T-helper 1 cell treated with Interleukin-12 subunit alpha and Interleukin-12 subunit beta and Interleukin-4 antibody, amounts not matched to agents 30 ng/mL and 1 ng/mL, for 36 hours (primary cell): ENCODE measurements around the gene KRT34. TPM values are rescaled to one million over a fixed set of nuclear protein-coding genes. Genes with fewer than 3 reads are reported as not detected.
"Not testable (repeated sequence)": the region's sequence is repeated elsewhere in the genome, so short reads cannot be mapped to it uniquely, and the experiment has no call there.

Source experiments
- intact Hi-C: fragments of 100-400 bp; cut with micrococcal nuclease; formaldehyde crosslinking; loops from one replicate; pipeline ENCODE4 v1.15.1; 2024
- total RNA-seq: library from RNA; stranded (reverse); gene quantifications from 2 replicates; pipeline ENCODE4 v1.2.3, GENCODE V29; 2022

Gene KRT34
- total RNA-seq, 1 donor from 2014 or later = not detected

GRCh38 chr17:41404024-41404671, 22.0 kb upstream of the KRT34 start:
- intact Hi-C loops = loop anchor here (1.0 kb wide), 1 partner anchor 63 kb away; no protein-coding TSS in a partner anchor

DNA sequence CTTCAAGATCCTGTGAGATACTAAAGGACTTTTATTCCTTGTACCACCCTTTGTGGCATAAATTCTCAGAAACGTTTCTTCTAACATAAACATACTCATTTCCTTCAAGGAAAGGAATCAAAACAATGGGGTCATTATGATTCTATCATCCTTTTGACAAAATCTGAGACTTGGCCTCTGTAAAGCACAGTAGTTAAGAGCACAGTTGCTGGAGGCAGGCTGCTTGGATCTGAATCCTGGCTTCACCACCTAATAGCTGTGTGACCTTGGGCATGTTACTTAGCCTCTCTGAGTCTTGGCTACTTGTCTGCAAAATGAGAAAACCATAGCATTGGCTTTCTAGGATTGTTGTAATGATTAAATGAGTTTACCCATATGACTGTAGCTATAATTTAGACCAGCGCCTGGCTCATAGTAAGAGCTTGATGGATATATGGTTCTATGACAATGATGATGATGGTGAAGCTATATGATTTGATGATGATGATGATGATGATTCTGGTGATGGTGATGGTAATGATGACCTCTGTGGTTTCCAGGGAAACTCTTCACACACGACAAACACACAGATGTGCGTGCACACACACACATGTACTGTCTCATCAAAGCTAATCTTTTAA, 21.4 kb upstream of the KRT34 start:
- intact Hi-C loops = loop anchor here (1.0 kb wide), 1 partner anchor 62 kb away; no protein-coding TSS in a partner anchor

DNA sequence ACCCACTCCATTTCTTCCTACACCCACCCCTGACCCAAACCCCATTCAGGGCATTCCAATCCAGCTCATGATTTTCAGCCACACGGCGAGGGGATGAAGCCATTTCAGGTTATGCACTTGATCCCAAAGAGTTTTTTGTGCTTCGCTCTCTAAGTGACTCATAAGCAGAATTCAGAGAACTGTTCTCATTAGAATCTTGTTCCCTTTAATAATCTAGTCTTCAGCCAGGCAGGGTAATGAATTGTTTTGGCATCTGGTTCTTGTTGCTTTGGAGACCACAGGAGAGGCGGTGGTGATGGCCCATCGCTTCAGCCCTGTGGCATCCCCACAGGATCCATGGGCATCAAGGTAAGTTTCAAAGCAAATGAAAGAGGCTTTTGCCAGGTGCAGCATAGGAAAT, 20.1 kb upstream of the KRT34 start:
- intact Hi-C loops = no loop called here

DNA sequence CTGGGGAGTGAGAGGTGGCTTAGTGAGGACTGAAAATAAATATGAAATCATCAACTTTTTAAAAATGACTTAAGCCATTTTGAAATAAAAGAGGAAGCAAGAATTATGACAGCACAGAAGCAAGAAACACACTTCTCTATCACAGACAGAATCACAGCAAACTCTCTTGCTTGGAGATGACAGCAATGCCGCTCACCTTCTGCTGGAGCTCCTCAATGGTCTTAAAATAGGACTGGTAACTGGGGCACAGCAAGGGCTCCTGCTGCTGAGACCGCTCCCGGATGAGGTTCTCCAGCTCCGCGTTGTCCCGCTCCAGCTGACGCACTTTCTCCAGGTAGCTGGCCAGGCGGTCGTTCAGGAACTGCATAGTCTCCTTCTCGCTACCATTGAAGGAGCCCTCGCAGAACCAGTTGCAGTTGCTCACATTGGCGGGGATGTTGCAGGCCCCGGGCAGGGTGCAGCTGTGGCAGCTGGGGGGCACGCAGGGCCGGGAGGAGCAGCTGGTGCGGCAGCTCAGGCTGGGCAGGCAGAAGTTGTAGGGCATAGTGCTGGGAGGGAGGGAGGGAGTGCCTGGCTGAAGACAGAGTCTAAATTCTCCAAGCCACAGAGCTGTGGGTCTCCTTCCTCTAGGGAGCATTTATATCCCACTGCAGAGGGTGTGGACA, 15.0 kb upstream of the KRT34 start, which contains the start of gene KRT31:
Gene KRT31 (minus strand): TSS at position 613 of the 665 bp plus-strand sequence. CDS start 69 bp downstream, at position 544.
- intact Hi-C loops = no loop called here

- intact Hi-C loops = no loop called here
Measured at GRCh38 chr17:41396340-41396739, 14.2 kb upstream of the KRT34 start.

DNA sequence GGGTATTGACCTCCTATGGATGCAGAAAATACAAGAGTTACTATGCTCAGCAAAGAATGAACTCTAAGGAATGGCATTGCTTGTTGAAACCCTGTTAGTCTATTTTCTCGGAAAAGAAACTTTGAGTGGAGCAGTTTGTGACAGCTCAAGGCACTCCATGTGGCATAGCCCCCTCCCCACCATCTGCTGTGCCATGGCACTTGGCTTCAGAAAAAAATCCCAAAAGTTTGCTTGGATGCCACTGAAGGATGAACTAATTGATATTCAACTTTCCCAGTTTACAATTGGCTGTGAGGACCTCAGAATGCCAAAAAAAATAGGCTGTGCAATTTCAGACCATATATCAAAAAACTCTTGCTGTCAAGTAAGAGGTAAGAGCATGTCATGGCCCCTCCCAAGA, 13.5 kb upstream of the KRT34 start:
- intact Hi-C loops = no loop called here

DNA sequence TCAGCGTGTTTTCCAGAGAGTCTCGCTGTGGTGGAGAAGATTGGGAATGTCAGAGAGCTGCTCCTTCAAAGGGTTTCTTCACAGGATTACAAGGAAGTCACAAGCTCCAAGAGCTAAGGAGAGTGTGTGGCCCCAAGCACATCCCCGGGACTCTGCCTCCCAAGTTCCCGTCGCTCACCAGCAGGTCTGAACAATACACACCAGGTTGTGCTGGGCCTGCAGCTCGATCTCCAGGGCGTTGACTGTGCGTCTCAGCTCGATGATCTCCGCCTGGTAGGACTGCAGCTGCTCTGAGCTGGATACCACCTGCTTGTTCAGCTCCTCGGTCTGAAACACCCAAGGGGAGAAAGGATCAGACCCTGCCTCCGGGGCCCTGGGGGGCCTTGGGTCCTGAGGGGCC, 12.9 kb upstream of the KRT34 start:
- intact Hi-C loops = not testable (repeated sequence)

DNA sequence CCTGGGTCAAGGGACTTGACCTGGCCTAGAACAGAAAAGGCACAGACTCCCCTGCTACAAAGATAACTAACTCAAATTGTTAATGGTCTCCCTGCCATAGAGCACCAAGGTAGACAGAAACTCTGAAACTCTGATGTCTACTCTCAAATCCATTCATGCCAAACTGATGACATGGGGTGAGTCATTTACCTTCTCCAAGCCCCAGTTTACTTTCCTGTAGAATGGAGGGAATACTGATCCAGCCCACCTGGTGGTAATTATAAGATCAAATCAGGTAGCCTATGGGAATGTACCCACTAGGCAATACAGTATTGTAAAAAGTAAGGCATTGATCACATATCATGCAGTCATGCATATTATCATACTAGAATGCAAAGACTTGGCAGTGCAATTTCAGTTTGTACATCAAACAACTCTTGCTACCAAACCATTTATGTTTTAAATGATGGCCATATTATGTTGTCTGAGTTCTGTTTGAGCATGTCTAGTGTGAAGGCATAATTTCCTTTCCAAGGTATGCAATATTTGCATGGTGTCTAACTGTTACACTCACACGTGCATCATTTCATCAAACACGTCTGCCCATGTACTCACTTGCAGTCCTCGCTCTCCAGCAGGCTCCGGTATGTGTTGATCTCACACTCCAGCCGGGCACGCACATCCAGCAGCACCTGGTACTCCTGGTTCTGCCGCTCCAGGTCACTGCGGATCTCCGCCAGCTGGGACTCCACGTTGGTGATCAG, 12.3 kb upstream of the KRT34 start:
- intact Hi-C loops = no loop called here

DNA sequence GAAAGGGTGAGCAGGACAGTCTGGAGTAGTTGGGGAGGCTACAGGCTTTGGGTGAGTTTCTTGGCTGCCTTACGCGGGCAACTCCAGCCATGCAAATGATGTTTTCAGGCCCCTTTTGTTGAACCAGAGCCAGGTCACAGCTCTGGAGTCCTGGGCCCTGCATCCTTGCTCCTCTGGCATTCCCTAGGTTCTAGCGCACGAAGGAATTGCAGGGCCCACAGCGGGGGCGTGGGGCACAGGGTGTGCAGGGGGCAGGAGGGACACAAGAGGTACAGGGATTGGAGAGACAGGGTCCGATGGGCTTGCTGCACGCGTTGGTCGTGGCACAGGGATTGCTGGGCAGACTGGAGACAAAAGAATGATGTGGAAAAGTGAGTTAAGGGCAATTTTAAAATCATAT, 11.7 kb upstream of the KRT34 start:
- intact Hi-C loops = no loop called here

GRCh38 chr17:41393294-41393693, 11.2 kb upstream of the KRT34 start:
- intact Hi-C loops = no loop called here

- intact Hi-C loops = no loop called here
Measured at GRCh38 chr17:41392278-41392677, 10.2 kb upstream of the KRT34 start.

- intact Hi-C loops = no loop called here
Measured at GRCh38 chr17:41391535-41391934, 9.4 kb upstream of the KRT34 start.

DNA sequence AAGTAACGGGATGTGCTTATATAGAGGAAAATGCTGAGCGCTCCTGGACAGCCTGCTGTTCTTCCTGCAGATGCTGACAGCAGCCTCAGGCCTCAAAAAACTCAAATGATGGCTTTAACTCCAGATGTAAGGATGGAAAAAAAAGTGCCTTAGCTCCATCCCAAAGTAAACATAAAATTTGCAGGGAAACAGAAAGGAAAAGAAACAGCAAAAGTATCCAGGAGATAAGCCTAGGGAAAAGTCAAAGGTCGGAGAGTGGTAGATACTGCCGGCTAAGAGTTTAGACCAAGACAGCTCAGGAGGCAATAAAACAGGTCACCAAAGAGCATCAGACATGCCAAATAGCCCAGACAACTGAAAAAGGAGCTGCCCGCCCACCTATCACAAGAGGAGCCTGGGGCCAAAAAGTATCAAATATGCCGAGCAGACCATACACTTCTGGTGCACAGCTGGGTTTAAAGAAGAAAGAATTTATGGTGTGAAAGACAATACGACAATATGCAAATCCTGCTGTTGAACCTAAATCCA, 8.4 kb upstream of the KRT34 start:
- intact Hi-C loops = no loop called here

DNA sequence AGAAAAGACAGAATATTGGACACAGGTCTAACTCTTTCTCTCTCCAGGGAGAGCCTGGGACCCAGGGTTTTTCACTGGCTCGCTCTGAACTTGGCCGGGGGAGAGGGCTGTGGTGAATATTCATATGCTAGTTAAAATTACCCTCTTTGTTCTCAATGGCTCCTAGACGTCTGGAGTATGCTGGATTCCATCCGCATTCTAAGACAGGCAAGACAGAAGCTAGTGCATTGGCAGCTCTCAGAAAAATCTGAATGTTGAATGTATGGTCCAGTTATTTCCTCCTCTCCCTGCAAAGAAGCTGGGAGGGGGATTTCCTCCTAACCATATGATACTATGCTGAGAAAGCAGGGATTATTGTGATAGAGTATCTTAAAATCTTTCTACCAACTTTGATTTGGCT, 5.6 kb upstream of the KRT34 start:
- intact Hi-C loops = no loop called here

DNA sequence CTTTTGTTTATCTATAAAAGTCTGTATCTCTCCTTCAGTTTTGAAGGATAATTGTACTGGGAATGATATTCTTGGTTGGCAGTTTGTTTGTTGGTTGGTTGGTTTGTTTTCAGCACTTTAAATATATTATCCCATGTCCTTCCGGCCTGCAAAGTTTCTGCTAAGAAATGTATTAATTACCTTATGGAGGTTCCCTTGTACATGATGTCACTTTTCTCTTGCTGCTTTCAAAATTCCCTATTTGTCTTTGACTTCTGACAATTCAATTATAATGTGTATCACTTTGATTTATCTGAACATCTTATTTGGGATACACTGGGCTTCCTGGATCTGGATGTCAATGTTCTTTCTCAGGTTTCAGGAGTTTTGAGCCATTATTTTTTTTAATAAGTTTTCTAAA, 4.1 kb upstream of the KRT34 start:
- intact Hi-C loops = no loop called here

- intact Hi-C loops = no loop called here
Measured at GRCh38 chr17:41383690-41384089, 1.6 kb upstream of the KRT34 start.

GRCh38 chr17:41382394-41382793, 288 bp upstream of the KRT34 start:
- intact Hi-C loops = no loop called here

DNA sequence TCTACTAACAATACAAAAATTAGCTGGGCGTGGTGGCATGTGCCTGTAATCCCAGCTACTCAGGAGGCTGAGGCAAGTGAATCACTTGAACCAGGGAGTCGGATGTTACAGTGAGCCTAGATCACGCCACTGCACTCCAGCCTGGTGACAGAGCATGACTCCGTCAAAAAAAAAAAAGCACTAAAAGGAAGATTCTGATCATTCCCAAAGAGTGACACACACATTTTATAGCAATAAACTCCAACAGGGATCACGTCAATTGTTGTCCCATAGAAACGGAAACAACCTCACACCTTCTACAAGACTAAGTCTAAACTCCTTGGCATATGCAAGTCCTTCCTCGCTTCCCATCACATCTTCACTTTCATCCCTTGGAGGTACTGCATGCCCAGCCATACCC, 2.0 kb downstream of the KRT34 start:
- intact Hi-C loops = not testable (repeated sequence)

DNA sequence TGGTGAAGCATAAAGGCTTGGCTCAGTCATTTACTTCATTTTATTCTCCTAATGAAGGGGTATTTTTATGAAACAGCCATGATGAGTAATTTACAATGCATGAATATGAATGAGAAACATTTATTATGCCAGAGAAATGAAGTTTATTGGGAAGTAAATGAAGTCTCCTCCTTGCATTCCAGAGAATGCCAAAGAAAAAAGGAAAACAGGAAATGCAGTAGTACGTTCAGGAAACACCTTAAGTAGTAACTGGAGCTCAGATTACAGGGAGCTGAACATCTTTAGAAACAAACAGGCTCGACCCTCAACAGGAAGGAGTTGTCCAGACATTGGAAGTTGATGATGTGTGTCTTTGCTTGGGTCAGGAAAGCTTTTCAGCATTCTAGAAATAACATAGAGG, 4.6 kb downstream of the KRT34 start:
- intact Hi-C loops = no loop called here

DNA sequence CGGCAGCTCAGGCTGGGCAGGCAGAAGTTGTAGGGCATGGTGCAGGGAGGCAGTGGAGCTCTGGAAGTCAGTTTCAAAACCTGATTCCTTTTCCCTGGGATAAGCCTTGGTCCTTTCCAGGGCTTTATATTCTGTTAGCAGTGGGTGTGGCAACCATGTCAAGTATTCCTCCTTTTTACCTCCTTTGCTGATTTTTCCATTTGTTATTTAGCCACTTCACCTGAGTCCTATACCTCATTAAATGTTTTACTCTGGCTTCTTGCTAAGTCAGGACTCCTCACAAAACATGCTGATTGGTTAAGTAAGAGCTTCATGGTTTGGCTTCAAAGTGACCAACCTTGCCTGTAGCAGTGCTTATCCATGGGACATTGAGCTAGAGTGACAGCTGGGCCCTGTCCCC, 12.4 kb downstream of the KRT34 start, which contains the start of gene KRT33B:
Gene KRT33B (minus strand): TSS at position 101 of the 400 bp plus-strand sequence. CDS start 63 bp downstream, at position 38.
- intact Hi-C loops = no loop called here

GRCh38 chr17:41369023-41369422, 13.1 kb downstream of the KRT34 start:
- intact Hi-C loops = no loop called here
